HEK293 (cell line): ENCODE results near the gene TNS3.

Experiments
- CTCF ChIA-PET: fragments of 350-600 bp; formaldehyde crosslinking; extraction: SDS; loops from one replicate; lab custom pipeline; 2021; ENCODE audit warnings: antibody characterized with exemption; lab: Yijun Ruan, JAX
- POLR2A ChIA-PET: fragments of 300-600 bp; formaldehyde crosslinking; extraction: SDS; loops from one replicate; lab custom pipeline; 2020; ENCODE audit warnings: antibody characterized with exemption, inconsistent platforms; lab: Yijun Ruan, JAX
- H3K27ac ChIP-seq: fragments of 200-500 bp; sonication (Bioruptor generic); 2 replicates; pipeline ENCODE4 v1.5.1; 2014; ENCODE audit warnings: low read depth, low read length, control low read depth, inconsistent platforms; ENCODE audit errors: extremely low read depth
- H3K36me3 ChIP-seq, 2 experiments: fragments of 200-500 bp in 1 of 2; sonication (Bioruptor generic) in 1 of 2; 1 replicate in 1 of 2; 2 replicates in 1 of 2; pipeline ENCODE4 v1.5.1; 2014 to 2017; ENCODE audit warnings: inconsistent platforms in 2 of 2, low read length in 2 of 2; ENCODE audit not compliant: control insufficient read depth in 2 of 2, insufficient read depth in 1 of 2
- H3K4me1 ChIP-seq: fragments of 200-500 bp; sonication (Bioruptor generic); 2 replicates; pipeline ENCODE4 v1.5.1; 2014; ENCODE audit warnings: mild to moderate bottlenecking, low read length, inconsistent platforms; ENCODE audit not compliant: control insufficient read depth, insufficient read depth
- H3K4me3 ChIP-seq: 2 replicates; pipeline ENCODE4 v1.5.1; 2011; ENCODE audit warnings: low read depth, mild to moderate bottlenecking, control low read depth, low read length, moderate library complexity
- H3K9me3 ChIP-seq: fragments of 200-500 bp; sonication (Bioruptor generic); 2 replicates; pipeline ENCODE4 v1.5.1; 2014; ENCODE audit warnings: low read depth, low read length, inconsistent platforms; ENCODE audit not compliant: control insufficient read depth, insufficient read depth
- ATF2 ChIP-seq: fragments of 450-650 bp; formaldehyde crosslinking; IDR thresholded peaks from 2 replicates; pipeline ENCODE4 v1.5.1; 2016; ENCODE audit warnings: missing biosample characterization, missing genetic modification characterization, low read depth
- INSM2 ChIP-seq: fragments of 450-650 bp; formaldehyde crosslinking; IDR thresholded peaks from 2 replicates; pipeline ENCODE4 v1.5.1; 2016; ENCODE audit warnings: missing biosample characterization, missing genetic modification characterization
- KLF10 ChIP-seq: fragments of 450-650 bp; IDR thresholded peaks from 2 replicates; pipeline ENCODE4 v1.5.1; 2018; ENCODE audit warnings: missing biosample characterization, mild to moderate bottlenecking, missing genetic modification characterization
- SALL2 ChIP-seq: fragments of 450-650 bp; formaldehyde crosslinking; IDR thresholded peaks from 2 replicates; pipeline ENCODE4 v1.5.0; 2017; ENCODE audit warnings: missing biosample characterization, mild to moderate bottlenecking, missing genetic modification characterization, borderline replicate concordance
- ZBTB11 ChIP-seq: fragments of 450-650 bp; formaldehyde crosslinking; conservative IDR thresholded peaks from 2 replicates; pipeline ENCODE4 v1.5.1; 2016; ENCODE audit warnings: low read depth, missing biosample characterization, missing genetic modification characterization
- ZFP3 ChIP-seq: fragments of 450-650 bp; formaldehyde crosslinking; IDR thresholded peaks from 2 replicates; pipeline ENCODE4 v1.5.1; 2016; ENCODE audit warnings: low read depth, missing biosample characterization, missing genetic modification characterization
- ZNF10 ChIP-seq: fragments of 450-650 bp; formaldehyde crosslinking; IDR thresholded peaks from 2 replicates; pipeline ENCODE4 v1.5.1; 2017; ENCODE audit warnings: missing biosample characterization, missing genetic modification characterization
- ZNF133 ChIP-seq: fragments of 450-650 bp; formaldehyde crosslinking; IDR thresholded peaks from 2 replicates; pipeline ENCODE4 v1.5.1; 2016; ENCODE audit warnings: missing biosample characterization, missing genetic modification characterization
- ZNF26 ChIP-seq: fragments of 450-650 bp; formaldehyde crosslinking; IDR thresholded peaks from 2 replicates; pipeline ENCODE4 v1.5.1; 2016; ENCODE audit warnings: missing biosample characterization, missing genetic modification characterization
- ZNF274 ChIP-seq, 2 experiments: fragments of 200-500 bp in 1 of 2; fragments of 450-650 bp in 1 of 2; sonication (Bioruptor generic) in 1 of 2; formaldehyde crosslinking in 1 of 2; IDR thresholded peaks; 2 replicates each; pipeline versions ENCODE4 v1.5.1 to v1.6.1; 2014 to 2016; ENCODE audit warnings: borderline replicate concordance in 1 of 2, inconsistent platforms in 1 of 2, low read length in 1 of 2, missing biosample characterization in 1 of 2, missing genetic modification characterization in 1 of 2
- ZNF350 ChIP-seq: fragments of 450-650 bp; formaldehyde crosslinking; IDR thresholded peaks from 2 replicates; pipeline ENCODE4 v1.5.0; 2017; ENCODE audit warnings: missing biosample characterization, mild to moderate bottlenecking, missing genetic modification characterization
- ZNF354C ChIP-seq: fragments of 450-650 bp; formaldehyde crosslinking; IDR thresholded peaks from 2 replicates; pipeline ENCODE4 v1.5.1; 2016; ENCODE audit warnings: missing biosample characterization, missing genetic modification characterization, low read depth, borderline replicate concordance
- ZNF362 ChIP-seq: fragments of 450-650 bp; formaldehyde crosslinking; IDR thresholded peaks from 2 replicates; pipeline ENCODE4 v1.5.1; 2016; ENCODE audit warnings: missing biosample characterization, missing genetic modification characterization
- ZNF513 ChIP-seq: fragments of 450-650 bp; IDR thresholded peaks from 2 replicates; pipeline ENCODE4 v1.5.1; 2018; ENCODE audit warnings: missing biosample characterization, missing genetic modification characterization
- ZNF549 ChIP-seq: fragments of 450-650 bp; IDR thresholded peaks from 2 replicates; pipeline ENCODE4 v1.5.1; 2018; ENCODE audit warnings: missing biosample characterization, missing genetic modification characterization, mild to moderate bottlenecking, inconsistent platforms, moderate library complexity
- ZNF558 ChIP-seq: fragments of 450-650 bp; formaldehyde crosslinking; IDR thresholded peaks from 2 replicates; pipeline ENCODE4 v1.5.1; 2016; ENCODE audit warnings: missing biosample characterization, missing genetic modification characterization
- ZNF596 ChIP-seq: fragments of 450-650 bp; IDR thresholded peaks from 2 replicates; pipeline ENCODE4 v1.5.0; 2018; ENCODE audit warnings: missing biosample characterization, mild to moderate bottlenecking, missing genetic modification characterization, moderate library complexity
- ZNF621 ChIP-seq: fragments of 450-650 bp; formaldehyde crosslinking; IDR thresholded peaks from 2 replicates; pipeline ENCODE4 v1.5.1; 2017; ENCODE audit warnings: missing biosample characterization, missing genetic modification characterization
- ZNF776 ChIP-seq: fragments of 450-650 bp; formaldehyde crosslinking; IDR thresholded peaks from 2 replicates; pipeline ENCODE4 v1.5.0; 2017; ENCODE audit warnings: missing biosample characterization, missing genetic modification characterization, borderline replicate concordance

TNS3 gene

GRCh38 chr7:47281966-47282643, 299.8 kb downstream of the TNS3 start:
- TF ChIP-seq KLF10 (tag by site-specific recombination), result no peak
- no peak for TF ChIP-seq ZNF558
- TF ChIP-seq ZNF621 (tag by site-specific recombination), result no peak
- TF ChIP-seq ZNF596, result no peak
- no peak for TF ChIP-seq ZNF354C (tag by site-specific recombination)
- no peak for TF ChIP-seq ZNF350 (tag by site-specific recombination)
- no peak for TF ChIP-seq ZNF133
- TF ChIP-seq INSM2 (tag by site-specific recombination), result no peak
- TF ChIP-seq ZNF549 (tag by site-specific recombination), result no peak
- TF ChIP-seq SALL2 (tag by site-specific recombination), result no peak
- TF ChIP-seq ZNF26 (tag by site-specific recombination), result no peak
- TF ChIP-seq ZBTB11 (tag by site-specific recombination), result no peak
- TF ChIP-seq ATF2 (tag by site-specific recombination), result no peak
- TF ChIP-seq ZNF513, result no peak
- TF ChIP-seq ZNF10 (tag by site-specific recombination), result no peak
- no peak for TF ChIP-seq ZNF274 (IDR thresholded peaks at IDR 0.05; ENCODE audit: low read length)
- no peak for TF ChIP-seq ZNF274 (tag by site-specific recombination; IDR thresholded peaks at IDR 0.05; ENCODE audit: borderline replicate concordance)
- TF ChIP-seq ZNF776, result no peak
- no peak for TF ChIP-seq ZFP3 (tag by site-specific recombination)
- TF ChIP-seq ZNF362 (tag by site-specific recombination), result no peak
- H3K4me3 ChIP-seq, result no peak overlapping the region
- no peak overlapping the region for H3K27ac ChIP-seq
- H3K4me1 ChIP-seq, result no peaks in the 10 kb centered on the region
- ChIA-PET POLR2A (no interaction called here), CTCF (interaction anchor here (0.6 to 1.2 kb wide), 2 partner anchors 16 to 1304 kb away, joined by 3 to 7 read pairs; no protein-coding TSS in a partner anchor)
- H3K9me3 ChIP-seq, result no peaks in the 10 kb centered on the region
- H3K36me3 ChIP-seq, result no peaks in the 10 kb centered on the region
